ENCODE results near the gene NR2F6.

DNA sequence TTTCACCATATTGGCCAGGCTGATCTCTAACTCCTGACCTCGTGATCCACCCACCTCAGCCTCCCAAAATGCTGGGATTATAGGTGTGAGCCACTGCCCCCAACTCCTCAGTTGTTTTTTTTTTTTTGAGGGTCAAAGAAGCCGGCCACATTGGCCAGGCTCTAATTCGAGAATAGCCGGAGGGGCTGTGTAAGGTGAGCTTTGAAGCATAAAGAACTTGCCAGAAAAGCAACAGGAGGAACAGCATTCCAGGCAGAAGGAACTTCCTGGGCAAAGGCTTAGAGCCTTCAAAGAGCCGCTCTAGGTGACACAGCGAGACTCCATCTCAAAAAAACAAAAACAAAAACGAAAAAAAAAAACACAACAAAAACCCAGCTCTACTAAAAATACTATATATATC, 20.3 kb upstream of the NR2F6 start:
- TF ChIP-seq POLR2A (IDR thresholded peaks at IDR 0.05): no peak
- TF ChIP-seq, protein P1, sequence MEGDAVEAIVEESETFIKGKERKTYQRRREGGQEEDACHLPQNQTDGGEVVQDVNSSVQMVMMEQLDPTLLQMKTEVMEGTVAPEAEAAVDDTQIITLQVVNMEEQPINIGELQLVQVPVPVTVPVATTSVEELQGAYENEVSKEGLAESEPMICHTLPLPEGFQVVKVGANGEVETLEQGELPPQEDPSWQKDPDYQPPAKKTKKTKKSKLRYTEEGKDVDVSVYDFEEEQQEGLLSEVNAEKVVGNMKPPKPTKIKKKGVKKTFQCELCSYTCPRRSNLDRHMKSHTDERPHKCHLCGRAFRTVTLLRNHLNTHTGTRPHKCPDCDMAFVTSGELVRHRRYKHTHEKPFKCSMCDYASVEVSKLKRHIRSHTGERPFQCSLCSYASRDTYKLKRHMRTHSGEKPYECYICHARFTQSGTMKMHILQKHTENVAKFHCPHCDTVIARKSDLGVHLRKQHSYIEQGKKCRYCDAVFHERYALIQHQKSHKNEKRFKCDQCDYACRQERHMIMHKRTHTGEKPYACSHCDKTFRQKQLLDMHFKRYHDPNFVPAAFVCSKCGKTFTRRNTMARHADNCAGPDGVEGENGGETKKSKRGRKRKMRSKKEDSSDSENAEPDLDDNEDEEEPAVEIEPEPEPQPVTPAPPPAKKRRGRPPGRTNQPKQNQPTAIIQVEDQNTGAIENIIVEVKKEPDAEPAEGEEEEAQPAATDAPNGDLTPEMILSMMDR (IDR thresholded peaks at IDR 0.05): no peak

Measured in lower leg skin (tissue), 3 donors.